ENCODE data around the gene MSX1.

Gene MSX1

DNA sequence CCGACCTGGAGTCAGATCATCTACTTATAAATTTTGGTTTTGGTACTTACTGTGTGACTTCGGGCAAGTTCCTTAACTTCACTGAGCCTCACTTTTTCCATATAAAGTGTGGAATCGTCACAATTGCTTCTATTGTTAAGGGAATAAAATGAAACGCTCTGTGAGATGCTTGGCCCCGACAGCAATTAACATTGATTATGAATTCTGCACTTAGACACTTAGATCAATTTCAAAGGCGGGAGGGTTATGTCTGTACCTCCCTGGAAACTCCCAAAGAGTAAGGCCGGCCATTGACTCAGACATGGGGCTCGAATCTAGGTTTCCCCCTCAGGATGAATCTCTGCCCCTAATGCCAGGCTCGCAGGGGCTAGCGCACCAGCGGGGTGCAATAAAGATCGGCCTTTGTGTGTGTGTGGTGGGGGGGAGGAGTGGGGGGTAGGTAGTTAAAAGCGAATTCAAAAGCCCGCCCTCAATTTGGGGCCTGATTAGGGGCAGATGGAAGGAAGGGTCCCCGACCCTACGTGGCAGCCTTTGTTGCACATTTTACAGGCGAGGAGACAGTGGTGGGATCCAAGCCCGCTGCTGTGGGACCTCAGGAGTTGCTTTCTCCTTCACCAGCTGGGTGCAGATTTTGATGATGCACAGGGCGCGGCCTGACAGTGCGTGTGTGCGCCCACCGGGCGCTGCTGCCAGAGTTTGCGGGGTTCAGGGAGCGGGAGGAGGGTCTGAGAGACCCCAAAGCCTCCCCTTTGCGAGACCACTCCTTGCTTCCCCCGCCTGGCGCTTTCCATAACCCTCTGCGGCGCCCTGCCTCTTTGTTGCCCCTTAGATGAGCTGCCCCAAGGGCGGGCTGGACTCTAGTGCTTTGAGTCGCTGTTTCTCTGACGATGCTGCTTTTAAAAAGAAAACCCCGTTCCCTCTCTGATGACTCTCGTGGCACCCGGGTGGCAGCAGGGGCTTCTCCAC lies 9.6 kb downstream of the MSX1 start:
- DNase-seq (ENCODE audit: low read depth in 4 of 4, low spot score in 1 of 4), result no peak

DNA sequence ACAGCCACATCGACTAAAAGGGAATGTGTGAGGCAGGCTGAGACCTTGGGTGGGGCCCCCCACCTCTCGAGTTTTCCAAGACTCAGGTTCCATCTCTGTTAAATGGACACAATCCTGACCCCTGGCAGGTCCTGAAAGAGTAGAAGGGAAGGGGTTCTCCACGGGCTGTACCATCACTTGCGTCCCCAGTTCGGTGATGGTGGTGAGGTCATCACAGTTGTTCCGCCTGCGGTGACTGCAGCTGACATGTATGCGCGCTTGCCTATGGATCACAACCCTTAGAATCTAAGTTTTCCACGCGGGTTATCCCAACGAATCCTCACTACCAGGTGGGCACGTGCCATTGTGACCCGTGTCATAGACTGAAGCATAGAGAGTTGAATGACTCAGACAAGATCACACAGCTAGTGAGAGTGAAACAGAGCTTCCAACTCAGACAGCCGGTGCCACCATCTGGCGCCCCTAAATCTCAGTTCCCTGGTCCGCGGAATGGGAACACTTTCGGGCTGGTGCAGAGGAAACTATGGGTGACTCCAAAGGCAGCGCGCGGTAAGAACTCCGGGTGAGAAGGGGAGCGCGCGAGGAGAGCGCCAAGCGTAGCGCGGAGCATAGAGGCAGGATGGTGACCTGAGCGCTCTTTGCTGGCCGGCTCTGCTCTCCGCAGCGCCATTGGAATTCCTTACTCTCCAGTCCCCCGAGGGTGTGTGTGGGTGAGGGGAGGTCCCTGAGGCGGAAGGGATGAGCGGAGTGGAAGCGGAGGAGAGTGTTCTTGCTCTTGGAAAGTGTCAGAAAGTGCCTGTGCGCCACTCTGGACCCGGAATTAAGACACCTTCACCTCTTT lies 10.5 kb downstream of the MSX1 start:
- DNase-seq (ENCODE audit: low read depth in 4 of 4, low spot score in 1 of 4), result no peak

DNA sequence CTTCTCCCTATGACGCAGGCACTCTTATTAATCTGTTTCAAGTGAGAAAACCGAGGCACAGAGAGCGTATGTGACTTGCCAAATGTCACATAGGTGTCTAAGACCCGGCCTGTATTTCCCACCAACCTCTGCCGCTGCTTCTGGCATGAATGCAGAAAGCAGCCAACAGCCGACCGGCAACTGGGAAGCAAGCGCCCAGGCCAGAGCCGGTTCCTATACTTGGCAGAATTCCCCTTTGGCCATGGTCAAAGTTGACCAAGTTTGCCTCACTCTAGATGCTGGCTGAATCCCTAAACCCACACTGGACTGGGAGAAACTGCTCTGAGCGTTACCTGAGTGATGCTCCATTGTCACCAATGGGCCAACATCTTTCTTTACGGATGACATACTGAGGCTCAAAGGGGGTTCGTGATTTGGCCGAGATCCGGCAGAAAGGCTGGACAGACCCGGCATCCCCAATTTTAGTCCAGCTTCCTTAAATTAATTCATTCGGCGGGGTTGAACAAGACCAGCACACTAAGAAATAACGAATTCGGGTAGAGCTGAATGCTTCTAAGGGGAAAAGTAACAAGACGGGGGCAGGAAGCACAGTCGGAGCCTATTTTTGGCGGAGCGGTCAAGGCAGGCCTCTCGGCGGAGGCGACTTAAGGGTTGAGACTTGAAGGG lies 11.2 kb downstream of the MSX1 start:
- DNase-seq (ENCODE audit: low read depth in 4 of 4, low spot score in 1 of 4), result no peak

DNA sequence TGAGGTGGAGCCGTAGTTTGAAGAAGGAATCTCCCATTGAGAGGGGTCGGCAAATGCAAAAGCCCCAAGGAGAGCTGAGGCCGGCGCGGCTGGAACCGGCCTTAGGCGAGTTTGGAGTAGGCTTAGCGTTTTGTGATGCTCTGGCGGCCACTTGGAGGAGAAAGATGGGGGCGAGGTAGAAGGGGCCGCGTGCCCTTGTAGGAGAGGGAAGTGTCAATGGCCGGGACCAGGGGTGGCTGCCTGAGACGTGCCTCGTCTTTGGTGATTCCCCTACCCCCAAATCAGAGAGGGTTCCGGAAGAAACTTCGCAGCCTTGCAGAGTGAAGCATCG lies 11.7 kb downstream of the MSX1 start:
- no peak for DNase-seq (ENCODE audit: low read depth in 4 of 4, low spot score in 1 of 4)

DNA sequence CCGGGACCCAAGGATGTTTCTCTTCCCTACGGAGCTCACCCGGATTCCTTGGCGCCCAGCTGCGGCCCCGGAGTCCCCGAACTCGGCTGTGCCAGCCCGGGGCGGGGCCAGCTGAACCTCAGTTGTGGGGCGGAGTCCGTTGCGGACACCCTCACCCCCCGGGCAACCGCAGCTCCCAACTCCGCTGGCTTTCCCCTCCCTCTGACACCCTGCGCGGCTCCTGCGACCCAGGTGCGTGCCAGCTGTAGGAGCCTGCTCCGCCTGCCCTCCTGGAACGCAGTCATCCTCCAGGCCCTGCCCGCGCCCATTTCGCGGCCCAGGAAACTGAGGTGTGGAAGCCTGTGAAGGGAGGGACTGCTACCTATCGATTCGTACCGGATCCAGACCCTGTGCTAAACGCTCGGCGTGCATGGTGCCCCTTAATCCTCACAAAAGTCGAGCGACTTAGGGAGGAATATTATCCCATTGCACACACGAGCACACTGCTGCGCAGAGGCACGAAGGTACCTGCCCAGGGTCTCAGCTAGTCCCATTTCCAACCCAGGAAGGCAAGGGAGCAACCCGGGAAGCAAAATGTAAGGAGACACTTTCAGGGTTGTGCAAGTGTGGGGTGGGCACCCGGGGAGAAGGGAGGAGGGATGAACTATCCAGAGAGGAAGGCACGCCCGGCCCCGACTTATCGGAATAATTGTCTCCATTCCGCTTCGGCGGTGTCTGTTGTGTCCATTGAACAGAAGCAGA lies 12.3 kb downstream of the MSX1 start:
- no peak for DNase-seq (ENCODE audit: low read depth in 4 of 4, low spot score in 1 of 4)

DNA sequence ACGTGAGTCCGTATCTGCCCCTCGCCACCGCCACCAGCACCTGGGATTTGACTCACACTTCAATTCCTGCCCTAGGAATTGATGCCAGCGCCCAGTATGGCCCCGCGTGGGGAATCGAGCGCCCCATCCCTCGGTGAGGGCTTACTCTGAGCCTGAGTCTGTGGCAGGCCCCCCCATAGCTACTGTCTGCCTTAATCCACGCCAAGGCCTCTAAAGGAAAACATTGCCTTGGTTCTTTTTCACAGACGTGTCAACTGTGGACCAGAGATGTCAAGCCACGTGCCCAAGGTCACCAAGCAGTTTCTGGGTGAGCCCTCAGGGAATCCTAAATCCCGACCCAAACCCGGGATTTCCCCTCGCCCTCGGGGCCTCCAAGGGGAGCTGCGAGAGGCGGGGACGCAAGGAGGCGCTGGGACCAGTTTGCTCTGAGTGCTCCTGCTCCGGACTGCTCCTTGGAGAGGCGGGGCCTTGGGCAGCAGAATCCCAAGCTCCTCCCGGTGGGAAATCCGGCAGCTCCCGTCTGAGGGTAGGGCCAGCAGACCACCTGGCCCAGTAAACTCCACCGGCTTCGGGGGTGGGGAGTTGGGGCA lies 12.9 kb downstream of the MSX1 start:
- no peak for DNase-seq (ENCODE audit: low read depth in 4 of 4, low spot score in 1 of 4)

DNA sequence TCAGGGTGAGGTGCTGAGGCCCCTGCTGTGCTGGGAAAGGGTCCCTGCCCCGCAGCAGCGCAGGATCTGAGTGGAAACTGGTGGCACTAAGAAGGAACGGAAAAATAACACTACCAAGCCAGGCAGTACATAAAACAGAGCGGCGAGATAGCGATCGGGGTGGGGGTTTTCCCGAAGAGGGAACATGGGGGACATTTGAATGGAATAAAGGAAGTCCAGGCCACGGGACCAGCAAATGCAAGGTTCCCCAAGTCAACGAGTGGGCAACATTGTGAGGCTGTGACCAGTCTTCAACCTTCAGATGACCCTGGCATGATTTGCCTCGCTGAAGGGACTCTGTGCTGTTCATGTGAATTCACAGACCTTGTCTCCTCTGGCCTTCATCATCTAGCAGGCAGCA lies 13.7 kb downstream of the MSX1 start:
- DNase-seq (ENCODE audit: low read depth in 4 of 4, low spot score in 1 of 4), result no peak

DNA sequence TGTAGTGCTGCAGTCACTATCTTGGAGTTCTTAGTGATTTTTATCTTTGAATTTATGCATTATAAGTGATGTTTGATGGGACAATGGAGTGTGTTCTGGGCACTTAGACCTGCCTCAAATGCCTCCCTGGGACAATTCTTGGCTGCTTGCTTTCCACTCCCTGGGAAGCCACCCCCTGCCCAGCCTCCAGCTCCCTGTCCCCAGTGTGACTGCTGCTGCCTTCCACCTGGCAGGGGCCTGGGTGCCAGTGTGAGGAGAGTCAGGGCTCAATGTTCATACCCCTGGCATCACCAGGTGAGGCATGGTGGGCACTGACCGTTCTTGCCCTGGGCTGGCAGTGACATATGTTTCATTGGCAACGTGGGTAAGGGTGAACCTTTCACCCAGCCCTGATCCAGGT lies 14.8 kb downstream of the MSX1 start:
- DNase-seq (ENCODE audit: low read depth in 4 of 4, low spot score in 1 of 4), result no peak

DNA sequence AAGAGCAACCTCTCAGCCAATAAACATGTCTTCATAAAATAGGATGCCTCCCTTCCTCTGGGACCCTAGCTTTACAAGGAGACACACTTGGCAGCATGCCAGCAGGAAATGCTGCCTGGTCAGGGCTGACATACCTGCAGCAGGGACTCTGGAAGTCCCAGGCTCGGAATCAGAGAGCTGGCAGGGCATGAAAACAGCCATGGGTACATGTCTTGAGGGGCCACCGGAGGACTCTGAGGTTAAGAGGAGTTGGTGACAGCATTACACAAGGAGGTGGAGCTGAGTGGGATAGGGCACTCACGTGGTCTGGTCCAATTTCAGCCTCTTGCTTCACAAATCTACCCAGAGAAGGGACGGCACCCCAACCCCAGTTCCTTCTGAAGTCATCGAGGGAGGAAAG lies 15.7 kb downstream of the MSX1 start:
- DNase-seq (ENCODE audit: low read depth in 4 of 4, low spot score in 1 of 4), result no peak

DNA sequence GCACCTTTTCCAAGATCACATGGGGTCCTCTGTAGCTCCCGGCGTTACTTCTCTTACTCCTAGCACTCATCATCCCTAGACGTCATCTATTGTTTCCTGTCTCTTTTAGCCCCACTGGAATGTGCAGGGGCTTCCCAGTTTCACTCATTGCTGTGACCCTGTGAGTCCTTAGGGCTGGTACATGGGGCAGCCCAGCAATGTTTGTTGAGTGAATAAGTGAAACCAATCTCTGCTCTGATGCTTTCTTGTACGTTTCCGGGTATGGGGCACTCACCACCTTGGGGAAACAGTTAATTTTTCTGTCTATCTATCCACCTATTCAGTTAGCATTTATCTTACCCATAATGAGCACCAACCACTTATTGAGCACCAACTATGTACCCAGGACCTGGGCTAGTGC lies 16.1 kb downstream of the MSX1 start:
- no peak for DNase-seq (ENCODE audit: low read depth in 4 of 4, low spot score in 1 of 4)

DNA sequence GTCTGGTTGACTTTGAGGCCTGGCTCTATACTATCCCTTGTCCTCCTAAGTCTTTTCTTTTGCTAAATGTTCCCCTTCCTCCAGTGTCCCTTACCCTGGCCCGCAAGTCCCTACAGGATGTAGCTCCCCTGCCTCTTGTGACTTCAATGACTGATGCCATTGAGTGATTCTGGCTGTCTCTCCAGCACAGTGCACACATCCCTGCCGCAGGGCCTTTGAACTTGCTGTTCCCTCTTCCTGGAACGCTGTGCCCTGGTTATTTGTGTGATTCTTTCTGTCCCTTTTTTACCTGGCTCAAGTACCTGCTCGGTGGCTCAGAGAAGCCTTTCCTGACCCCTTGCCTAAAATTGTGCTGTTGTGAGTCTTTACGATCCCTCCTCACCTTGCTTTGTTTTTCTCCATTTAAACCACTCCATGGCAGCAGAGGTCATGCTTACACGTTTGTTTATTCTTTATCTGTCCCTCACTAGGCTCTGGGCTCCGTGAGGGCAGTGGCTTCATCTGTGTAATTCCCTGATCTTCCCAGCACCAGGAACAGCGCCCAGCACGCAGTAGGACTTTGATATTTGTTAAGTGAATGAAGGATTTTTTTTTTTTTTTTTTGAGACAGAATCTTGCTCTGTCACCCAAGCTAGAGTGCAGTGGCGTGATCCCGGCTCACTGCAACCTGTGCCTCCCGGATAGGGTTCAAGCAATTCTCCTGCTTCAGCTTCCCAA lies 17.6 kb downstream of the MSX1 start:
- no peak for DNase-seq (ENCODE audit: low read depth in 4 of 4, low spot score in 1 of 4)

DNA sequence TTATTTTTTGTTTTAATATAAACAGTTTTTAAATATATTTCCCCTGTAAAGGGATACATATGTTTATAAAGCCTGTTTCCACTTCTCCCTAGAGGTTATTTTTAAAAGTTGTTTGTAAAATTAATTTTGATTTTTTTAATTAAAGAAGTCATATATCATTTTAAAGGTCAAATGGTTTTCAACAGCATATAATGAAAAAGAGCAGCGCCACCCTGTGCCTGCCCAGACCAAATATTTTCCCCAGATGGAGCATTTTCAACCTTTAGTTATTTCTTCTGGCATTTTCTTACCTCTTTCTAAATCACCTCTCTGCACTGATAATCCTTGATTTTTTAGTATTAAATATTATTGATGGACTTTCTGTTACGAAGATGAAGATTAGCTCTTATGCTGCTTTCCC lies 21.0 kb downstream of the MSX1 start:
- DNase-seq (ENCODE audit: low read depth in 4 of 4, low spot score in 1 of 4), result no peak

DNA sequence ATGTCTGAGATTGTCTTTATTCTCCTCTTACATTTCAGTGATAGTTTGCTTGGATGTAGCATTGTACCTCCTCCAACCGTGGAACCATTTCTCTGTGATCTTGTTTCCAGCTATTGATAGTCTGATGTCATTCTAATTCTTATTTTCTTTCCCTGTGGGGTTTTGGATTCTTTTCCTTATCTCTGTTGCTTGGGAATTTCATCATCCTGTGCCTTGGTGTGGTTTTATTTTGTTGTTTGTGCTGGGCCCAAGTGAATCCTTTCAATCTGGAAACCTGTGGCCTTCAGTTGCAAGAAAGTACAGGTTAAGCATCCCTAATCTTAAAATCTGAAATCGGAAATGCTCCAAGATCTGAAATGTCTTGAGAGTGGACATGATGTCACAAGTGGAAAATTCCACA lies 22.0 kb downstream of the MSX1 start:
- DNase-seq (ENCODE audit: low read depth in 4 of 4, low spot score in 1 of 4), result no peak

DNA sequence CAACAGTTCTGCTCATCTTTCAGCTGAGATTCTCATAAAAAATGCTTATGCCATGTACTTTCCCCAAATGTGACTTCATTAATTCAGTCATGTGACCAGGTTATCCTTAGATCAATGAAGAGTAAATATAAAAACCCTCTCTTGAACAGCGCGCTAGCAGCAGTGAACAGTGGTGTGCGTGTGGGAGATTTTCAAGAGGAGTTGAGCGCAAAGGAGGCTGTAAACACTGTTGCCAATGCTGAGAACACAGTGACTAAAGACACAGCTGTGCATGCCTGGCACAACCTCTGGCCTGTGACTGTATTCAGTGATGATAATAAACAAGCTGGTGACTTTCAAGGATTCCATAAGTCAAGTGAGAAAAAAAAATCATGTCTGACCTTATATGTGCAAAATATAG lies 25.1 kb downstream of the MSX1 start:
- no peak for DNase-seq (ENCODE audit: low read depth in 4 of 4, low spot score in 1 of 4)

DNA sequence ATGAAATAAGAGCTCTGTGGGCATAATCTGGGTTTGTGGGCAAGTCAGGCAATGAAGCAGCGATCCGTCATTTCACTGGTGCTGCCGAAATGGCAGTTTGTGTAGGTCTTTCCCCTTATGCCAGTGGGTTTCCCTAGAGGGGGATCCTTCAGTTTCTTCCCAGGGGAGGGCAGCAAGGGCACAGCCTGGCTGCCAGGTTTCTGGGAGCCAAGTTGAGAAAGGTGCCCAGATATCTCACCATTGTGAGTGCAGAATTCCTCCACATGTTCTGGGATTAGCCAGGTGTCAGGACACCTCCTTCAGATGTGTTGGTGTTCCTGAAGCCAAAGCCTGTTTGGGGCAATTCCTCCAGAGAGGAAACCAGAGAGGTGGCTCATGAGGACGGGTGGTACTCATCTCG lies 28.0 kb downstream of the MSX1 start:
- DNase-seq (ENCODE audit: low read depth in 4 of 4, low spot score in 1 of 4), result no peak

DNA sequence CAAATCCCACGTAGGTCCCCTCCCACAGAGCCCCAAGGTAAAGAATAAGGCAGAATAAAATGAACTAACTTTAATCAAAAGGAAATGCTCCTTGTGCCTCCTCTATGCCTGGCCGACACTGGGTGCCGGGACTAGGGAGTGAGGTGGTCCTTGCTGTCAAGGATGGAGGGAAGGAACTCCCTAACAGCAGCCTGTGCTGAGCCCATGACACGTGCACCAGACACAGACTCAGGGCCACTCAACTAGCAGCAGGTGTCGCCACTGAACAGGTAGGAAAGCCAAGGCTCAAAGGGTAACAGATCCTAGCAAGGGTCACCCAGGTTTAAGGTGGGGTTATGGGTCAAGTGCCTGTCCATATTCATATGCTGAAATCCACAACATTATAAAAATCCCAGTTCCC lies 29.2 kb downstream of the MSX1 start:
- DNase-seq (ENCODE audit: low read depth in 4 of 4, low spot score in 1 of 4), result no peak

DNA sequence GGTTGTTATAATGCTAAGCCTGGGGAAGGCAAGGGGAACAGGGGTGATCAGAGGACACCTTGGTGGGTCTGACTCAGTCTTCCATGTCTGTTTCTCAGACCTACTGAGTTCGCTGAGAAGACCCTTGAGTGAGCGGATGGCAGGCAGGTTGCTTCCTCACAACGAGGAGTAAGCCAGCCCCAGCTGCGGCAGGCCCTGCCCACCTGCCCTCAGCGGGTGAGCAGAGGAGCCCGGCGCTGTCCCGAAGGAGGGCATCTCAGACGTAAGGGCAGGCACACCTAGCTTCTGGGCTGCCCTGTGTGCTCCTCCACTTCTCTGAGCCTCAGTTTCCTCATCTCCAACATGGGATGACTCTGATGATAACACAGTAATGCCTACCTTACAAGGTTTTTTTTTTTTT lies 30.3 kb downstream of the MSX1 start:
- no peak for DNase-seq (ENCODE audit: low read depth in 4 of 4, low spot score in 1 of 4)

DNA sequence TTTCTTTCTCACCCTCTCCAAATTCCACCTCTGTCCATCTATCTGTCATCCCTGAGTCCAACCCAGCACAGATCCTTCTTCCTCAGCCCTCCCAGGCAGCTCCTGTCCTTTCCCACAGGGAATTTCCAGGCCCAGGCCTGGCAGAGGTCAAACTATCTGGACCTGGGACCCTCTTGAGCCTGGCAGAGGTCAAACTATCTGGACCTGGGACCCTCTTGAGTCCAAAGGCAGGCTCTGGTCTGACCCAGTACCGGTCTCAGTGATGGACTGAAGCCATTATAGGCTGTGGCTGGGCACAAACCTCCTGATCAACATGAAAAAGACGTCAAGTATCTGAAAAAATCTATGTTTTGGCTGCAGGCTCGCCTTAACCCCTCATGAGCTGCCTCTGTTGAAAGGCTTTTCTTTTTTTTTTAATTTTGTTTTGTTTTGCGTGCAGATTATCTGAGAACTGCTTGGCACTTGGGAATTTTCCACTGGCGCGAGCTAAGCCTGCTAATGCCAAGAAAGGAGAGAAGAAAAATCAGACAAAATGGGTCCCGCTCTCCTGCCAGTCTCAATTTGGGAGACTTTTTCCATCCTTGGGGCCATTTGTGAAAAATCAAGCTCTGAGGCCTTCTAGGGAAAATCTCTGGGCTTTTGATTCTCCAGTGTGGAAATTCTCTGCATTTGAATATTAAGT lies 31.2 kb downstream of the MSX1 start:
- no peak for DNase-seq (ENCODE audit: low read depth in 4 of 4, low spot score in 1 of 4)

DNA sequence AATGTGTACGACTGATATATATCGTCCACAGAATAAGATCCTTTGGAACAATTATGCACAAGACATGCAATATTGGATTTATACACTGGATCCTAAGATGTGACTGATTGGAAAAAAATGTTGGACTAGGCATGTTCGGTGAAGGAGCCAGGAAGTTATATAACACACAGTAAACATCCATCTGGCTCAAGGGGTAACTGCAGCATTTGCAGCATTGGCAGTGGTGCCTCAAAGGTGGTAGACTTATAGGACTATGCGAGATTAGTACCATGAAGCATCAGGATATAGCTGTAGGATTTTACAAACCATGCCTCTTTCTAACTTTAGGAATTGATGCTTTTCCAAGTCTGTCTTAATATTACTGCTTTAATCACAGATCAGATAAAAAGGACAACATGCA lies 34.3 kb downstream of the MSX1 start:
- no peak for DNase-seq (ENCODE audit: low read depth in 4 of 4, low spot score in 1 of 4)

Measured in stimulated activated CD4-positive, alpha-beta T cell treated with anti-CD3 and anti-CD28 coated beads, Interleukin-1b, Interleukin-23, amount 100 ng/mL, for 24 hours (primary cell).